Measurements from ENCODE around the gene SF3A2. TPM values are rescaled to one million over a fixed set of nuclear protein-coding genes. Genes with fewer than 3 reads are reported as not detected.

The SF3A2 gene
- total and polyA plus RNA-seq, 4 donors, result 2.2 to 32.0 (median 13.2) TPM

DNA sequence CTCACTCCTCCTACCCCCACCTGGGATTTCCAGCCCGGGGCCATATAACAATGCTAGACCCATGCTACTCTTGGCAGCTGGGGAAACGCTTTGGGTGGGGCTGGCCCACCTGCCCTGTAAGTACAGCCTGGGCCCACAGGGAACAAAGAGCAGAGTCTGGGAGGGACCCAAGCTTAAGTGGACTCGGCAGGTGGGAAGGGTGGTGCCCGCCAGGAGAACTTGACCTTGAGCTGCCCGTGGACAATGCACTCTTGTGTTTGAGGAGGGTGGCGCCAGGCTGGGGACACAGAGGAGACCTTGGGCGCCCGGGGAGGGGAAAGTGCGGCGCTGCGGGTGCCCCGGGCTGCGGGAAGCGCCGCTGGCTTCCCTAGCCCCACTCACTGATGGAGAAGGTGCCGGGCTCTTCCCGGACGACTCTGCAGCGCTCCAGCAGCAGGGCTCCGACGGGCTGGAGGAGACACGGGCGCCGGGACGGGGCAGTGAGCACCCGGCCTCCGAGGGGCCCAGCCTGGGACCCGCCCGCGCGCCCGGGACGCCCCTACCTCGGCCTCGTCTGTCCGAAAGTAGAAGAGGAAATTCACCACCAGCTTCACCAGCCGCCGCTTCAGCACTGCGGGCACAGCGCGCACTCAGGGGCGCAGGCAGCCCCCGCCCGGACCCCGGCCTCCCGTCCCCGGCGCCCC is 1.1 kb upstream of the SF3A2 start:
- H3K4me3 ChIP-seq (ENCODE audit: low read depth in 1 of 3, low read length in 3 of 3), result peak overlapping the region; percentile 49 to 98 (median 81)
- peak overlapping the region; percentile 97 to 100 for H3K27ac ChIP-seq (ENCODE audit: low read depth in 1 of 2, low read length in 2 of 2)
- H3K9ac ChIP-seq (ENCODE audit: low read depth in 1 of 2, low read length in 2 of 2), result peak overlapping the region in 1 of 2 donors; percentile 4
- peaks cover 0 to 7% (median 2%) of the 10 kb centered on the region in 4 donors for H3K36me3 ChIP-seq (ENCODE audit: control insufficient read depth in 4 of 4, insufficient read depth in 3 of 4, low read depth in 1 of 4, low read length in 3 of 4)
- under 1% methylated on average over 48 of the region's 48 CpGs for WGBS
- peaks cover 15 to 47% (median 36%) of the 10 kb centered on the region in 4 donors for H3K4me1 ChIP-seq (ENCODE audit: control insufficient read depth in 4 of 4, insufficient read depth in 4 of 4, low read length in 3 of 4)
- no peak for DNase-seq (ENCODE audit: low spot score)
- TF ChIP-seq HNF4A (conservative IDR thresholded peaks at IDR 0.05), result peak in 1 of 2 donors; percentile 17
- TF ChIP-seq YY1 (IDR thresholded peaks at IDR 0.05), result no peak
- H3K27me3 ChIP-seq (ENCODE audit: control insufficient read depth in 4 of 4, insufficient read depth in 4 of 4, low read length in 3 of 4), result no peaks in the 10 kb centered on the region
- no peaks in the 10 kb centered on the region for H3K9me3 ChIP-seq (ENCODE audit: control insufficient read depth in 4 of 4, low read length in 3 of 4)

DNA sequence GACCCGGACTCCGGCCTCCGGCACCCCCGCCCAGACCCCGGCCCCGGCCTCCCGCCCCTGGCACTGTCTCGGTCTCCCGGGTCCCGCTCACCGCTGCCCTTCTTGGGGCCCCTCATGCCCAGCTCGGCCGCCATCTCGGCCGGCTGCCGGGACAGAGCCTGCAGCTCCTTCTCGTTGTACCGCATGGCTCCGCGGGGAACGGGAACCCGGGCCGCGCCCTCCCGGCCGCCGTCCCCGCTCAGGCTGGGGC is 635 bp upstream of the SF3A2 start:
- Histone ChIP-seq H3K9me3 (ENCODE audit: control insufficient read depth in 4 of 4, low read length in 3 of 4) (no peaks in the 10 kb centered on the region), H3K4me1 (ENCODE audit: control insufficient read depth in 4 of 4, insufficient read depth in 4 of 4, low read length in 3 of 4) (peaks cover 19 to 52% (median 40%) of the 10 kb centered on the region in 4 donors), H3K4me3 (ENCODE audit: low read depth in 1 of 3, low read length in 3 of 3) (peak overlapping the region; percentile 66 to 98 (median 81)), H3K9ac (ENCODE audit: low read depth in 1 of 2, low read length in 2 of 2) (peak overlapping the region in 1 of 2 donors; percentile 86), H3K36me3 (ENCODE audit: control insufficient read depth in 4 of 4, insufficient read depth in 3 of 4, low read depth in 1 of 4, low read length in 3 of 4) (peaks cover 0 to 6% (median 2%) of the 10 kb centered on the region in 4 donors), H3K27me3 (ENCODE audit: control insufficient read depth in 4 of 4, insufficient read depth in 4 of 4, low read length in 3 of 4) (no peaks in the 10 kb centered on the region), H3K27ac (ENCODE audit: low read depth in 1 of 2, low read length in 2 of 2) (peak overlapping the region; percentile 97 to 100)
- TF ChIP-seq FOXA2 (IDR thresholded peaks at IDR 0.05), result no peak
- no peak for TF ChIP-seq TAF1 (conservative IDR thresholded peaks at IDR 0.05)
- no peak for TF ChIP-seq SP1 (IDR thresholded peaks at IDR 0.05)
- no peak for TF ChIP-seq REST (IDR thresholded peaks at IDR 0.05)
- no peak for TF ChIP-seq RXRA (IDR thresholded peaks at IDR 0.05)
- TF ChIP-seq, protein P1, sequence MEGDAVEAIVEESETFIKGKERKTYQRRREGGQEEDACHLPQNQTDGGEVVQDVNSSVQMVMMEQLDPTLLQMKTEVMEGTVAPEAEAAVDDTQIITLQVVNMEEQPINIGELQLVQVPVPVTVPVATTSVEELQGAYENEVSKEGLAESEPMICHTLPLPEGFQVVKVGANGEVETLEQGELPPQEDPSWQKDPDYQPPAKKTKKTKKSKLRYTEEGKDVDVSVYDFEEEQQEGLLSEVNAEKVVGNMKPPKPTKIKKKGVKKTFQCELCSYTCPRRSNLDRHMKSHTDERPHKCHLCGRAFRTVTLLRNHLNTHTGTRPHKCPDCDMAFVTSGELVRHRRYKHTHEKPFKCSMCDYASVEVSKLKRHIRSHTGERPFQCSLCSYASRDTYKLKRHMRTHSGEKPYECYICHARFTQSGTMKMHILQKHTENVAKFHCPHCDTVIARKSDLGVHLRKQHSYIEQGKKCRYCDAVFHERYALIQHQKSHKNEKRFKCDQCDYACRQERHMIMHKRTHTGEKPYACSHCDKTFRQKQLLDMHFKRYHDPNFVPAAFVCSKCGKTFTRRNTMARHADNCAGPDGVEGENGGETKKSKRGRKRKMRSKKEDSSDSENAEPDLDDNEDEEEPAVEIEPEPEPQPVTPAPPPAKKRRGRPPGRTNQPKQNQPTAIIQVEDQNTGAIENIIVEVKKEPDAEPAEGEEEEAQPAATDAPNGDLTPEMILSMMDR (IDR thresholded peaks at IDR 0.05; ENCODE audit: low read depth, low read length, missing input control), result no peak
- TF ChIP-seq, protein P2, sequence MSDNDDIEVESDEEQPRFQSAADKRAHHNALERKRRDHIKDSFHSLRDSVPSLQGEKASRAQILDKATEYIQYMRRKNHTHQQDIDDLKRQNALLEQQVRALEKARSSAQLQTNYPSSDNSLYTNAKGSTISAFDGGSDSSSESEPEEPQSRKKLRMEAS (IDR thresholded peaks at IDR 0.05), result no peak
- no peak for TF ChIP-seq GABPA (IDR thresholded peaks at IDR 0.05 in 1 of 2, conservative IDR thresholded peaks at IDR 0.05 in 1 of 2)
- TF ChIP-seq EGR1 (IDR thresholded peaks at IDR 0.05; ENCODE audit: low read depth in 2 of 2), result no peak
- no peak for TF ChIP-seq HNF4G (IDR thresholded peaks at IDR 0.05)
- no peak for TF ChIP-seq ATF3 (IDR thresholded peaks at IDR 0.05)
- TF ChIP-seq NR2F2 (IDR thresholded peaks at IDR 0.05), result no peak
- TF ChIP-seq ZBTB33 (IDR thresholded peaks at IDR 0.05), result no peak
- TF ChIP-seq YY1 (IDR thresholded peaks at IDR 0.05), result no peak
- no peak for TF ChIP-seq RAD21 (IDR thresholded peaks at IDR 0.05)
- TF ChIP-seq HNF4A (conservative IDR thresholded peaks at IDR 0.05), result no peak
- under 1% methylated on average over 28 of the region's 28 CpGs for WGBS
- no peak for DNase-seq (ENCODE audit: low spot score)
